ENCODE results near the gene STK25.

GRCh38 chr2:241531161-241531722, 22.9 kb upstream of the STK25 start:
- TF ChIP-seq CTCF (IDR thresholded peaks at IDR 0.05 in 4 of 5, conservative IDR thresholded peaks at IDR 0.05 in 1 of 5) (no peak), POLR2A (IDR thresholded peaks at IDR 0.05) (no peak)
